Neural crest cell (in vitro differentiated cells): ENCODE measurements around the gene PTX3. TPM values are rescaled to one million over a fixed set of nuclear protein-coding genes. Genes with fewer than 3 reads are reported as not detected.

ENCODE experiments used
- DNase-seq: peaks from one replicate; pipeline ENCODE4 v3.0.0; 2021; ENCODE audit warnings: low read depth, mixed read lengths, low spot score
- H3K27ac Mint-ChIP-seq: one replicate; pipeline ENCODE4 v1.8.0; 2021; ENCODE audit warnings: mild to moderate bottlenecking, mixed read lengths; ENCODE audit not compliant: unreplicated experiment
- H3K27me3 Mint-ChIP-seq: 2 replicates; pipeline ENCODE4 v1.8.0; 2021; ENCODE audit warnings: low read depth, mild to moderate bottlenecking, mixed read lengths
- H3K36me3 Mint-ChIP-seq: 2 replicates; pipeline ENCODE4 v1.8.0; 2021; ENCODE audit warnings: low read depth, mild to moderate bottlenecking, mixed read lengths
- H3K4me1 Mint-ChIP-seq: 2 replicates; pipeline ENCODE4 v1.8.0; 2021; ENCODE audit warnings: mixed read lengths
- H3K4me3 Mint-ChIP-seq: one replicate; pipeline ENCODE4 v1.8.0; 2021; ENCODE audit warnings: mild to moderate bottlenecking, mixed read lengths
- H3K9me3 Mint-ChIP-seq: 2 replicates; pipeline ENCODE4 v1.8.0; 2021; ENCODE audit warnings: mixed read lengths
- CTCF ChIP-seq: fragments of 200-600 bp; sonication (generic); conservative IDR thresholded peaks from 2 replicates; pipeline ENCODE4 v1.5.0; 2021; ENCODE audit warnings: antibody characterized with exemption, mild to moderate bottlenecking
- total RNA-seq: library from RNA; stranded (reverse); gene quantifications from 2 replicates; pipeline ENCODE4 v1.2.1, GENCODE V29; 2021

PTX3 gene
- total RNA-seq, 1 donor from 2014 or later: 45.6 TPM

- Mint-ChIP-seq H3K27ac (no peak overlapping the region), H3K27me3 (no peaks in the 10 kb centered on the region), H3K4me3 (no peak overlapping the region), H3K36me3 (peaks cover 3% of the 10 kb centered on the region), H3K9me3 (no peaks in the 10 kb centered on the region), H3K4me1 (no peaks in the 10 kb centered on the region)
- no peak for DNase-seq
- TF ChIP-seq CTCF: no peak
These were observed 34.4 kb downstream of the PTX3 start for GRCh38 chr3:157471064-157471463.

GRCh38 chr3:157472648-157473047 lies 36.0 kb downstream of the PTX3 start:
- no peaks in the 10 kb centered on the region for H3K4me1 Mint-ChIP-seq
- no peaks in the 10 kb centered on the region for H3K36me3 Mint-ChIP-seq
- no peak overlapping the region for H3K27ac Mint-ChIP-seq
- H3K9me3 Mint-ChIP-seq: no peaks in the 10 kb centered on the region
- no peak overlapping the region for H3K4me3 Mint-ChIP-seq
- TF ChIP-seq CTCF: no peak
- no peaks in the 10 kb centered on the region for H3K27me3 Mint-ChIP-seq
- DNase-seq: no peak

- no peak overlapping the region for H3K4me3 Mint-ChIP-seq
- peaks cover 2% of the 10 kb centered on the region for H3K9me3 Mint-ChIP-seq
- H3K27ac Mint-ChIP-seq: no peak overlapping the region
- no peak for DNase-seq
- H3K27me3 Mint-ChIP-seq: no peaks in the 10 kb centered on the region
- TF ChIP-seq CTCF: no peak
- H3K36me3 Mint-ChIP-seq: no peaks in the 10 kb centered on the region
- H3K4me1 Mint-ChIP-seq: no peaks in the 10 kb centered on the region
These were observed 39.3 kb downstream of the PTX3 start for GRCh38 chr3:157475921-157476414.

GRCh38 chr3:157477441-157477840 lies 40.8 kb downstream of the PTX3 start:
- no peak for DNase-seq
- H3K4me3 Mint-ChIP-seq: no peak overlapping the region
- no peak for TF ChIP-seq CTCF
- peaks cover under 1% of the 10 kb centered on the region for H3K36me3 Mint-ChIP-seq
- no peak overlapping the region for H3K27ac Mint-ChIP-seq
- peaks cover 4% of the 10 kb centered on the region for H3K9me3 Mint-ChIP-seq
- no peaks in the 10 kb centered on the region for H3K4me1 Mint-ChIP-seq
- H3K27me3 Mint-ChIP-seq: no peaks in the 10 kb centered on the region

GRCh38 chr3:157479464-157480243 lies 43.0 kb downstream of the PTX3 start:
- H3K36me3 Mint-ChIP-seq: peaks cover 7% of the 10 kb centered on the region
- DNase-seq: no peak
- no peaks in the 10 kb centered on the region for H3K4me1 Mint-ChIP-seq
- no peaks in the 10 kb centered on the region for H3K27me3 Mint-ChIP-seq
- no peak for TF ChIP-seq CTCF
- no peak overlapping the region for H3K27ac Mint-ChIP-seq
- no peak overlapping the region for H3K4me3 Mint-ChIP-seq
- H3K9me3 Mint-ChIP-seq: peaks cover 7% of the 10 kb centered on the region
